Activated T-cell treated with anti-CD3 and anti-CD28 coated beads for 24 hours (primary cell): ENCODE data around the gene CITED2.
"Not testable (repeated sequence)": the region's sequence is repeated elsewhere in the genome, so short reads cannot be mapped to it uniquely, and the experiment has no call there.

ENCODE experiments used
- DNase-seq: peaks from one replicate; pipeline ENCODE4 v3.0.0-alpha.2; 2020; ENCODE audit warnings: low read depth

The CITED2 gene

GRCh38 chr6:139364302-139364981 is 10.0 kb downstream of the CITED2 start:
- DNase-seq: no peak

GRCh38 chr6:139363797-139364196 is 10.7 kb downstream of the CITED2 start:
- DNase-seq: not testable (repeated sequence)

- not testable (repeated sequence) for DNase-seq
These were observed 11.3 kb downstream of the CITED2 start for GRCh38 chr6:139363123-139363522.

- DNase-seq: no peak
These were observed 13.2 kb downstream of the CITED2 start for GRCh38 chr6:139361211-139361610.

- no peak for DNase-seq
These were observed 17.5 kb downstream of the CITED2 start for GRCh38 chr6:139356924-139357323.

GRCh38 chr6:139355777-139356445 is 18.5 kb downstream of the CITED2 start:
- DNase-seq: no peak

GRCh38 chr6:139355172-139355571 is 19.3 kb downstream of the CITED2 start:
- DNase-seq: no peak

- no peak for DNase-seq
These were observed 20.3 kb downstream of the CITED2 start for GRCh38 chr6:139354189-139354588.

GRCh38 chr6:139349464-139350020 is 24.9 kb downstream of the CITED2 start:
- DNase-seq: no peak

GRCh38 chr6:139346392-139346791 is 28.1 kb downstream of the CITED2 start:
- no peak for DNase-seq

- DNase-seq: no peak
These were observed 30.1 kb downstream of the CITED2 start for GRCh38 chr6:139344186-139344963.

GRCh38 chr6:139343052-139343750 is 31.2 kb downstream of the CITED2 start:
- DNase-seq: no peak

GRCh38 chr6:139341060-139341459 is 33.4 kb downstream of the CITED2 start:
- no peak for DNase-seq

GRCh38 chr6:139338795-139339194 is 35.7 kb downstream of the CITED2 start:
- no peak for DNase-seq

- DNase-seq: no peak
These were observed 36.6 kb downstream of the CITED2 start for GRCh38 chr6:139337830-139338229.

- DNase-seq: no peak
These were observed 37.4 kb downstream of the CITED2 start for GRCh38 chr6:139337001-139337400.

- DNase-seq: no peak
These were observed 38.0 kb downstream of the CITED2 start for GRCh38 chr6:139336488-139336887.

GRCh38 chr6:139335447-139336210 is 38.8 kb downstream of the CITED2 start:
- DNase-seq: no peak

- no peak for DNase-seq
These were observed 39.5 kb downstream of the CITED2 start for GRCh38 chr6:139334806-139335446.

GRCh38 chr6:139330826-139331500 is 43.5 kb downstream of the CITED2 start:
- no peak for DNase-seq
